ENCODE measurements around the gene STK32A.

STK32A gene

GRCh38 chr5:147267082-147267832 lies 32.4 kb downstream of the STK32A start:
- DNase-seq = no peak

DNA sequence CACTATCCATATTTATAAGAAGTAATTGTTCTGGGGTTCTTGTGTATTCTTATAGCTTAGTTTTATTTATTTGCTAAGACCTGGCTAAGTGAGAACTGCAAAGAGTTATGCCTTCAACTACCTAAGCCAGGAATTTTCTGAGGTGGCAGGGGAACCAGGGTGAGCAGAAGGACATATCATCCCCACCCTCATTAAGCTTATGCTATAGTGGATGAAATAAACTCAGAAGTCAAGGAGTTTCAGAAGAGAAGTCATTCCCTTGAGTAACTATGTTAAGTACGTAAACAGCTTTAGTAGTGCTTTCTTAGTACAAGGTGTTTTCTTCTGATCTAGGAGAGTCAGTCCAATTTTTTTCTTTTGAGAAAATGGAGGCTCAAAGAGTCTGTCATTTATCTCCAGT lies 41.7 kb downstream of the STK32A start:
- no peak for DNase-seq

DNA sequence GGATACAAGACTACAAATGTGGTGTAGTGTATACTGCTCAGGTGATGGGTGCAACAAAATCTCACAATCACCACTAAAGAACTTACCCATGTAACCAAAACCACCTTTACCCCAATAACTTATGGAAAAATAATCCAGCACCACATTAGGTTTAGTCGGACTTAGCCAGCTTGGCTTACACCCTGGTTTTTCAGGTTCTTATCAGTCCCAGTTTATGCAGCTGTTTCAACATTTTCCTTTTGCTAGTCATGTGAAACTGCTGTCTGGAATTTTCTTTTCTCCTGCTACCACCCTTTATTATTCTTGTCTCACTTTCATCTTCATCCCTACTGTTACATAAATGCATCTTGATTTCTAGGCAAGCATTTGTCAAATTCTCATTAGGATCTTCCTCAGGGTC lies 51.5 kb downstream of the STK32A start:
- no peak for DNase-seq

DNA sequence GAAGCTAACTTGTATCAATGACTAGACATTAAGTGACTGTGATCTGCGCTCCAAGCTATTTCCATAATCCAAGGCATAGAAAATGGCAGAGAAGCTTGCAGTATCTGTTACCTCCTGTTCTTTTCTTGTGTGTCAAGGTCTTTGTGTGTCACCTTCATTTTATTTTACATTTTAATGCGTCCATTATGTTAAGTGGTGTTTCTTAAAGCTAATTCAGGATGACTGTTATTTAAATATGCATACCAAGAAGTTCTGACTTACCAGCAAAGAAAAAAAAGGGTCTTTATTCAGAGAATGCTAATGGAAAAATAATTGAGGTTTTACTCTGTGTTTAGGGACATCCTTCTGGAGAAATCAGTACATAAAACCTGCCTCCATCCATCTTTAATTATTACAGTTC lies 52.3 kb downstream of the STK32A start:
- no peak for DNase-seq

DNA sequence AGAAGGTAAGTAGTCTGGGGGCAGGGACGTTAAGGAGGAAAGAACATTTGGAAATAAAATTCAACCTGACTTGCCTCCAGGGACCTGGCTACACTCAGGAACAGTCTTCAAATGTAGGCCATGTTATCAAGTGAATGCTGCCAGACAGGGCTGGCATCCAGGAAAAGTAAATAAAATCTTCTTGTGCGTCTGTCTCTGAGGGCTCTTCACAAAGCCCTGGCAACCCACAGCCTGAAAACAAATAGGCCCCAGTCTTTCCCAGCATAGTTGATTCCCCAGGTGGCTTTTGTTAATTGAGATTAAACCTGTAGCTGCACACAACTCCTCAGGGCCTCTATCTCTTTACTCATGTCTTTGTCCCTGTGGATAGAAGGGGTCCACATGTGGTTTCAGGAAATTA lies 55.4 kb downstream of the STK32A start:
- DNase-seq = no peak

GRCh38 chr5:147303251-147303650 lies 68.4 kb downstream of the STK32A start:
- DNase-seq = no peak

DNA sequence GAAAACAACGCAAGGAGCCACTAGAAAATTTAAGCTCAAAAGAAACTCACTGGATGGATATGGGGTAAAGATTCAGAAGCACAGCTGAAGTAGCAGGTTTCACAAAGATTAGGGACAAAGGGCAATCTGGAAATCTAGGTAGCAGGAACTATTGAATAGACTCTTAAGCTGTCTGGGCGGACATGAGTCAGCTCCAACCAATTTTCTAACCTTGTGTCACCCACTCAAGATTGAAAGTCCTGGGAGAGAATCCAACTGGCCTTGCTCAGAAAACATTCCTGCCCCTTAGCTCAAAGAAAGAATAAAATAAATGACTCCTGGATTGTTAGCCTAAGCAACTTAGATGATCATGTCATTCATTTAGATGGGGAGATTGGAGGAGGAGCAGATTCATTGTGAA lies 69.2 kb downstream of the STK32A start:
- DNase-seq = peak; percentile 32

- no peak for DNase-seq
Observed at GRCh38 chr5:147305147-147305546, 70.3 kb downstream of the STK32A start.

- no peak for DNase-seq
Observed at GRCh38 chr5:147306351-147306750, 71.5 kb downstream of the STK32A start.

GRCh38 chr5:147307170-147307569 lies 72.3 kb downstream of the STK32A start:
- no peak for DNase-seq

- DNase-seq = no peak
Observed at GRCh38 chr5:147309621-147310020, 74.8 kb downstream of the STK32A start.

DNA sequence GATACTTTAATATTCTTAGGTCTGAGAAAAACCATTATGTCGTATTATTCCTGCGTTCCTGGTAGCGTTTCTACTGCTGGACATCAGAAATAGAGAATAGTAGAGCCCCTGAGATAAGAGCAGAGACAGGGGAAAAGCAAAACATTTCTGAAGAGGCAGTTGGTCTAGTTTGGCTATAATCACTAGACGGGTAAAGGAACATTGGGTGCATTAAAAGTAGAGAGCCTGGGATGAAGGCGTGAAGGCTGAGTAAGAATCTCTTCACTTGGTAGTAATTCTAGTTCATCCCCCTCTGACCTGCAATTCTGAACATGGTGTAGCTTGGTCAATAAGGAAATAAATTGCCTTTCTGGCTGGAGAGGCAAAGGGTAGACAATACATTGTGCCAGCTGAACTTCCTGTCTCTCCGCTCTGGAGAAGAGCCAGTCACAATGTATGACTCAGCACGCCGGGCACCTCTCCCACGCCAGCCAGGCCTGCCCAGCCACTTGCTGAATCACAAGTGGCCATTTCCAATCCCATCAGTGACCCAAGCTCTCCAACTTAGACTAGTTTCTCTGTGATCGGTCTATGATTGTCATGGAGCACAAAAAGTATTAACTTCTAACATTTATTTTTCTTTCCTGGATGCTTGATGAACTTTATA lies 75.4 kb downstream of the STK32A start:
- DNase-seq = no peak

DNA sequence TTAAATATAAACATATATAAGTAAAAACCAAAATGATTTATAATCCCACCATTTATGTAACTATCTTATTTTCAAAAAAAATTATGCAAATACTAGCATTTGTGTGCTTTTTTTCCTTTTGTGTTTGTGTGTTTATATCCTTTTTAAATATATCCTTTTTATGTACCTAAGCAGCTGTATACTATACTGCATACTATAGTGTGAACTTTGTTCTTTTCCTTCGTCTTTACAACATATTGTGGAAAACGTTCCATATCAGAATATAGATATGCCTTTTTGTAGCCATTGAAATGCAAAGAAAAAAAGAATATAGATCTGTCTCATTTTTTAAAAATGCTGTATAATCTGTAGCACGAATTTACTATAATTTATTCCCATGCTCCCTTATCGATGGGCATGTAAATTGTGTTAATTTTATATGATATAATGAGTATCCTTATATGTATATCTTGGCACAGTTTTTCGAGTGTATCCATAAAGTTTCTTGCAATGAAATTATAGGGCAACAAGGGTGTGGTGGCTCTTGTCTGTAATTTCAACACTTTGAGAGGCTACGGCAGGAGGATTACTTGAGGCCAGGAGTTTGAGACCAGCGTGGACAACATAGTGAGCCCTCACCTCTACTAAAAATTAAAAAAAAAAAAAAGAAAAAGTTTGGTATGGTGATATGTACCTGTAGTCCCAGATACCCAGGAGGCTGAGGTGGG lies 83.3 kb downstream of the STK32A start:
- DNase-seq = no peak

DNA sequence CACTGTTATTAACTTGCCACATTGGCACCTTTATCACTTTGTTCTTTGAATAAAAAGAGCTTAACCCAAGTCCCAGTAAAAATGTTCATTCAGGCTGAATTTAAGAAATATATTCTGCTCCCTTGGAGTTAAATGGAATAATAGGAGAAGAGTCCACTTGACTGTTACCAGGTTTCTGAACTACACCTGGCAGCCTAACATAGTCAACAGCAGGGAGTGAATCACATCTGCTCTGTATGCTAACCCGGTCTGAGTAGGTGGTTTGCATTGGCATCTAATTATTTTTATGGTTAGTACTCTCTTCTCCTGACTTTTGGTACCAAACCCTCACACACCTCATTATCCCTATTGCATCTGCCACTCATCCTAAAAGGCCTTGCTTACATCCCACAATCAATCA lies 86.7 kb downstream of the STK32A start:
- no peak for DNase-seq

DNA sequence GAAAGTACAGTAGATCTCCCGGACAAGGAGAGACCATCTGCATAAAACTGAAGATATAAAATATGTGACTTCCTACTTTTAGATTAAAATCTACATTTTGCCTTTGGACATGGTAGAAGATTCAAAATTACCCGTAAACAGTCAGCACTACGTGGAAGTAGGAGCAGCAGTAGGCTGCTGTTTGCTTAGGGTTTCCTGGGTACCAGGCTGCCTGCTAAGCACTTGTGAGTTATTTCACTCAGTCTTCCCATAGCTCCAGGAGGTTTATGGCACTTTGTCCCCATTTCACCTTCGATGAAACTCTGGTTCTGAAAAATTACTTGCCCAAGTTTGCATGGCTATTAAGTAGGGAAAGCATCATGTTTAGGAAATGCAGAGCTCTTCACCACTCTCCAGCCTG lies 92.6 kb downstream of the STK32A start:
- no peak for DNase-seq

- no peak for DNase-seq
Observed at GRCh38 chr5:147327905-147328304, 93.1 kb downstream of the STK32A start.

- DNase-seq = no peak
Observed at GRCh38 chr5:147332658-147333057, 97.8 kb downstream of the STK32A start.

- no peak for DNase-seq
Observed at GRCh38 chr5:147336876-147337275, 102.0 kb downstream of the STK32A start.

- DNase-seq = no peak
Observed at GRCh38 chr5:147339313-147339712, 104.5 kb downstream of the STK32A start.

DNA sequence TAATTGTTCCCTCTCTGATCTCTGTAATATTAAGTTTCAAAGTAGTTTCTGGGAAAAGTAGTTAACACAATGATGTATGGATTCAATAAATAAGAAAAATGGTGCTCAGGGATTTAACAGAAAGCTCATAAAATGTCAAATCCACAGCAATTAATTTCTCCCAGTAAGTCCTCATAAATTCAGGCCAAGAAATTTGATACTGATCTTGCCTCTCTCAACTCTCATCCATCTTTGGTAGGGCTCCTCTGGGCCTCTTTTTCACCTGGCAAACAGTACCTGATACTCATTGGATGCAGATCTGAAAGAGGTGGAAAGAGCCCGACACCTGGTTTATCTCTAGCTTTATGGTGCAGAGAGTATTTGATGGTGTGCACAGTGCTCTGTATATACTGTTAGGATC lies 106.1 kb downstream of the STK32A start:
- DNase-seq = no peak

DNA sequence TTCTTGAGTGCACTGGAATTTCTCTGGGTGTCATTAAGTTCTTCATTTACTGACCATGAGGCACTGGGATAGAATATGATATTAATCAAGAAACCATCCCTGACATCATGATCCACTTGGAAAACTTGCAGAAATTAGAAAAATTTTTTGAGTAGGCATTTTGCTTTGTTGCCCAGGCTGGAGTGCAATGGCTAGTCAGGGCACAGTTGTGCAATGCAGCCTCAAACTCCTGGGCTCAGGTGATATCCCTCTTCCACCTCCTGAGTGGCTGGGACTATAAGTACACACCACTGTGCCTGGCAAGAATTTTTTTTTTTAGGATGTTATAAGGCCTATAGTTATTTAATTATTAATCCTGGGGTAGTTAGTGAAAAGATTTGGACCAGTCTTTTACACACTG lies 106.5 kb downstream of the STK32A start:
- no peak for DNase-seq

DNA sequence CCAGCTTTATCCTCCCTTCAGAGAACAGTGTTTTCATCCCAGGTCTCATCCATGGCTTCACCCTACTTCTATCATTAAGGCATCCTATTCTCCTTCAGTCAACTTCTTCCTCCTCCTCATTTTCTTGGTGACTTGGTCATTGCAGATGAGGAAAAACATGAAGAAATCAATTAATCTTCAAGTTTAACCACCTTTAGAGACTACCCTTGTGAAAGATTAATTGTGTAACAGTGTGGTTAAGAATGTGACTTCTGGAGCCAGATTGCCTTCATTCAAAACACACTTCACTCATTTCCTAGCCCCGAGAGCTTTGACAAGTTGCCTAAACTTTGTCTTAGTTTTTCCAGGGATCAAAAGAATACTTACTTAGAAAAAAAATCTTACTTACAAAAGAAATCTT lies 110.0 kb downstream of the STK32A start:
- no peak for DNase-seq

GRCh38 chr5:147346006-147346561 lies 111.3 kb downstream of the STK32A start:
- no peak for DNase-seq

GRCh38 chr5:147348046-147348445 lies 113.2 kb downstream of the STK32A start:
- DNase-seq = no peak
